HG02973 (cell line): ENCODE results near the gene VN1R2.
"Not testable (repeated sequence)": the region's sequence is repeated elsewhere in the genome, so short reads cannot be mapped to it uniquely, and the experiment has no call there.

Source experiments
- ATAC-seq: cut with Tn5 transposase; IDR thresholded peaks from one replicate; pipeline ENCODE4 v1.9.1; 2021; ENCODE audit warnings: moderate library complexity; ENCODE audit not compliant: unreplicated experiment

VN1R2 gene

GRCh38 chr19:53257715-53258342 lies at the start of gene VN1R2:
Gene VN1R2, plus strand, starts transcription at chr19:53258292. Its CDS starts 84 bp downstream, at chr19:53258376.
- not testable (repeated sequence) for ATAC-seq

GRCh38 chr19:53211554-53211953 lies 46.5 kb upstream of the VN1R2 start:
- ATAC-seq: not testable (repeated sequence)

GRCh38 chr19:53212703-53213320 lies 45.3 kb upstream of the VN1R2 start:
- ATAC-seq: no peak

GRCh38 chr19:53222716-53223115 lies 35.4 kb upstream of the VN1R2 start:
- ATAC-seq: not testable (repeated sequence)

- no peak for ATAC-seq
These were observed 33.5 kb upstream of the VN1R2 start for GRCh38 chr19:53224606-53225005.

GRCh38 chr19:53237114-53237777 lies 20.8 kb upstream of the VN1R2 start:
- ATAC-seq: no peak

- ATAC-seq: no peak
These were observed 11.6 kb upstream of the VN1R2 start for GRCh38 chr19:53246498-53246897.

GRCh38 chr19:53254411-53255341 lies 3.4 kb upstream of the VN1R2 start, which contains the start of gene ZNF677:
Gene ZNF677, minus strand, starts transcription at chr19:53254873. Its CDS starts 3,323 bp downstream, at chr19:53251550.
- no peak for ATAC-seq

GRCh38 chr19:53267623-53268022 lies 9.5 kb downstream of the VN1R2 start, which contains the start of gene VN1R4:
Gene VN1R4, minus strand, starts transcription at chr19:53267723. Its CDS starts 58 bp downstream, at chr19:53267665.
- not testable (repeated sequence) for ATAC-seq

GRCh38 chr19:53269861-53270260 lies 11.8 kb downstream of the VN1R2 start:
- ATAC-seq: not testable (repeated sequence)

GRCh38 chr19:53272044-53272443 lies 14.0 kb downstream of the VN1R2 start:
- ATAC-seq: no peak

- no peak for ATAC-seq
These were observed 17.4 kb downstream of the VN1R2 start for GRCh38 chr19:53275480-53275879.

GRCh38 chr19:53281947-53282346 lies 23.9 kb downstream of the VN1R2 start:
- ATAC-seq: not testable (repeated sequence)

- ATAC-seq: no peak
These were observed 27.0 kb downstream of the VN1R2 start for GRCh38 chr19:53285087-53285486.

- ATAC-seq: no peak
These were observed 32.9 kb downstream of the VN1R2 start for GRCh38 chr19:53290758-53291549.

- ATAC-seq: no peak
These were observed 36.8 kb downstream of the VN1R2 start for GRCh38 chr19:53294786-53295441.

GRCh38 chr19:53301341-53301740 lies 43.2 kb downstream of the VN1R2 start:
- ATAC-seq: not testable (repeated sequence)

GRCh38 chr19:53308339-53308811 lies 50.3 kb downstream of the VN1R2 start:
- ATAC-seq: no peak
